ENCODE data around the gene GCAT. TPM values are rescaled to one million over a fixed set of nuclear protein-coding genes. Genes with fewer than 3 reads are reported as not detected.
A peak's percentile ranks its signal among the peaks of the same experiment; 100 is the strongest.

GCAT gene
- total RNA-seq, 1 donor from 2014 or later, result 42.0 TPM

GRCh38 chr22:37824674-37825641, 17.2 kb downstream of the GCAT start:
- DNase-seq, result no peak
- ATAC-seq, result peak; percentile 11
- intact Hi-C loops (cut with micrococcal nuclease), result no loop called here

- intact Hi-C loops (cut with micrococcal nuclease), result no loop called here
- ATAC-seq, result peak; percentile 84
- peak; percentile 83 for DNase-seq
Observed at GRCh38 chr22:37827056-37827455, 19.3 kb downstream of the GCAT start.

DNA sequence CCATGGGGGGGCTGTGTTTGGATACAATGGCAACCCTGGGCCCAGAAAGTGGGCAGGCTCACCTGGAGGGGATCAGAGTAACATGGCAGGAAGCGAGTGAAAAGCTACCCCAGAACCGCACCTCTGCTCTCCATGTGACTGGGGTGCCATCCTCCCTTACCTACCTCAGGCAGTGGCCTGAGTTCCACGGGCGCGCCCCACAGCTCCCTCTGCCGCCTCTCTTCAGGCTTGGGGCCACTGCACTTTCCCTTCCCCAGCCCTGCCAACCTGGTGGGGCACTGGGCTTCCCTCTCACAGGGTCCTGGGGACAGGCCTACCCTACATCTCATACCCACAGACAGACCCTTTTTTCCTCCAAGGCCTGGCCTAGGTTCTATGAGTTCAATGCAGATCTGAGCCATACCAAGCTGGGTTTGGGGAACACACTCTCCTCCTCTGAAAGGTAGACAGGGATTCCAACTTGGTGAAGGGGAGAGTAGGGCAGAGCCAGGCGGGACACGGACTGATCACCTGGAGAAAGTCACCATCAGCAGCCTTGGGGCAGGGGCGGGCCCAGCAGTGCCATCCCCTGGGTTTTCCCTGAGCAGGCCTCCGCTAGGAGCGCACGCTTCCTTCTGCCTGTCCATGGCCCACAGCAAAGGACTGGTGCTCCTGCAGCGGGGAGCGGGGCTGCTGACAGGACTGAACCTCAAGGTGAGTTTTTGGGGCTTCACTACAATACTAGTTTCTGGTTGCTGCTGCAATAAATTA, 22.5 kb downstream of the GCAT start:
- intact Hi-C loops (cut with micrococcal nuclease), result no loop called here
- ATAC-seq (no peak), DNase-seq (no peak)

DNA sequence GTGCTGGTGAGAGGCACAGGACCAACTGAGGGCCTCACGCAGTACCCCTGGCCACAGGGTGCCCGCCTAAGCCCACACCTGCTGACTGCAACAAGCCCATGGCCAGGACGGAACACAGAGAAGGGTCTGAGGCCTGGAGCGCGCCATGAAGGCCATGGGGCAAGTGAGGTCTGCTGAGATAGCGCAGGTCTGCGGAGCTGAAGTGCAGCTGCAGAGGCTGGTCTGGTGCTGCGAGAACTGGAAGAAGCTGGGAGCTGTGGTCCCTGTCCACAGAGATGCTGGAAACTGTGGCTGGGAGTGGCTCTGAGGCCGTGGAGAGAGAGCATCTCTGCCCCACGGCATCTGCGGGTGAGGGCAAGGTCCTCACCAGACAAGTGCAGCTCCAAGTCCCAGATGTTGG, 23.7 kb downstream of the GCAT start:
- intact Hi-C loops (cut with micrococcal nuclease), result no loop called here
- DNase-seq (no peak), ATAC-seq (no peak)

GRCh38 chr22:37832022-37832857, 24.5 kb downstream of the GCAT start:
- intact Hi-C loops (cut with micrococcal nuclease), result no loop called here
- DNase-seq, result no peak
- no peak for ATAC-seq

DNA sequence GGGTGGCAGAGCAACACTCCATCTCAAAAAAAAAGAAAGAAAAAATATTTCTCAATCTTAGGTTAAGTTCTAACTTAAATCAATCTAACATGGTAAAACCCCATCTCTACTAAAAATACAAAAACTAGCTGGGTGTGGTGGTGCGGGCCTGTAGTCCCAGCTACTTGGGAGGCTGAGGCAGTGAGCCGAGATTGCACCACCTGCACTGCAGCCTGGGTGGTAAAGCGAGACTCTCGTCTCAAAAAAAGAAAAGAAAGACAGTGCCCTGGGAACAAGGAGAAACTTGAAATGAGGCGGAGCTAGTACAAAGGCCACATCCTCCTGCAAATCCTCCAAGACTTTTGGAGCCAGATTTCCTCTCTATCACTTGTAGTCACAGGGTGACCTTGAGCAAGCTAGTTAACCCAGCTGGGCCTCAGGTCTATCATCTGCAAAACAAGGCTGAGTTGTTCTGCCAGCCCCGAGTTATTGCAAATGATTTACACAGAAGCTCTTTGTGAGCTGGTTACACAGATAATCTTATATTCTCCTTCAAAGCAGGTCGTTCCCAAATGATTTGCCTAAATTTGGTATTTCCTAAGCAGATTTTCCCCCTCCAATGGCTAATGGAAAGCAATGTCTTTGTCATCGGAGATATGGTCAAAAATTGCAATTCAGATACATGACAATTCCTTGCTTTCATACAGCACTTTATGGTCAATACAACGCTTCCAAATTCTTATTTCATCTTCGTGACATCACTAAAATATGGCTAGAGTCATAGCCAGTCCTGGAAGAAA, 34.5 kb downstream of the GCAT start:
- DNase-seq (no peak), ATAC-seq (no peak)
- intact Hi-C loops (cut with micrococcal nuclease), result no loop called here

DNA sequence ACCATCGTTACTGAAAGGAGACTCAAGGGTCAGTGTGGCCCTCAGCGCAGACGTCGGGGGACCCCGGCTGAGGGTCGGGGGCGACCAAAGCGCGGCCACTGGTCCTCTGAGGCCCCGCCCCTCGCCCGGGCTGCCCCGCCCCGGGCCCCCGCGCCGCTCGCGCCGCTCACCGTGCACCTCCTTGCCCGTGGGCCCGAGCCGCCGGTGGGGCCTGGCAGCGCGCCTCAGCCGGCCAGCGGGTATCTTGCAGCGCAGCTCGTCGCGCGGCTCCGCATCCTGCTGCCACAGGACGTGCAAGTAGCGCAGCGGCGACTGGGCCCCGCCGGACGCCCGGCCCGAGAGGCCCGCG, 36.0 kb downstream of the GCAT start:
- DNase-seq, result no peak
- ATAC-seq, result peak; percentile 69
- intact Hi-C loops (cut with micrococcal nuclease), result no loop called here

- intact Hi-C loops (cut with micrococcal nuclease), result no loop called here
- ATAC-seq (no peak), DNase-seq (no peak)
Observed at GRCh38 chr22:37844904-37845329, 37.2 kb downstream of the GCAT start.

DNA sequence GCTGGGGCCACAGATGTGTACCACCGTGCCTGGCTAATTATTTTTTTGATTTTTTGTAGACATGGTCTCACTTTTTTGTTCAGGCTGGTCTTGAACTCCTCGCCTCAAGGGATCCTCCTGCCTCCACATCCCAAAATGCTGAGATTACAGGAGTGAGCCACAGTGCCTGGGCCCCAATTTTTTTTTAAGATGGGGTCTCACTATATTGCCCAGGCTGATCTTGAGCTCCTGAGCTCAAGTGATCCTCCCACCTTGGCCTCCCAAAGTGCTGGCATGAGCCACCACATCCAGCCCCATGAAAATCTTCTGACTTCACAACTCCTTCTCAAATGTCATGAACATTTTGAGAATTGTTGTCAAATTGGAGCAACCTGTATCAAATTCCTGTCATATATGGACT, 38.7 kb downstream of the GCAT start:
- intact Hi-C loops (cut with micrococcal nuclease), result no loop called here
- DNase-seq, result no peak
- ATAC-seq, result no peak

DNA sequence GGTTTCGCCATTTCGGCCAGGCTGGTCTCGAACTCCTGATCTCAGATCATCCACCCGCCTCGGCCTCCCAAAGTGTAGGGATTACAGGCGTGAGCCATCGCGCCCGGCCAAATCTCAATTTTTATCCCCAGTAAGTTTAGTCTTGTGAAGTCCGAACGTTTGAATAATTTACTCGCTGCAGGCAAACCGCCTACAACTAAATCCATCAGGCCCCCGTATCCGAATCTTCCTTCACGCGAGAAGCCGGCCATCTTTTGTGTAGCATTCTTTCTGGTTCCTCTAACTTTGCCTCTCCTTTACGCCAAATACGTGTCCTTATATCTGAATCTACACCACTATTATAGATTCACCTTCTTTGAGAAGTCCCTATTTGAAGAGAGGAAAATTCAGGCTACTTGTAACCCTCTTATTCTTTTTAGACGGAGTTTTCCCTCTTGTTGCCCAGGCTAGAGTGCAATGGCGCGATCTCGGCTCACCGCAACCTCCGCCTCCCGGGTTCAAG, 40.9 kb downstream of the GCAT start:
- ATAC-seq (no peak), DNase-seq (no peak)
- intact Hi-C loops (cut with micrococcal nuclease), result no loop called here

DNA sequence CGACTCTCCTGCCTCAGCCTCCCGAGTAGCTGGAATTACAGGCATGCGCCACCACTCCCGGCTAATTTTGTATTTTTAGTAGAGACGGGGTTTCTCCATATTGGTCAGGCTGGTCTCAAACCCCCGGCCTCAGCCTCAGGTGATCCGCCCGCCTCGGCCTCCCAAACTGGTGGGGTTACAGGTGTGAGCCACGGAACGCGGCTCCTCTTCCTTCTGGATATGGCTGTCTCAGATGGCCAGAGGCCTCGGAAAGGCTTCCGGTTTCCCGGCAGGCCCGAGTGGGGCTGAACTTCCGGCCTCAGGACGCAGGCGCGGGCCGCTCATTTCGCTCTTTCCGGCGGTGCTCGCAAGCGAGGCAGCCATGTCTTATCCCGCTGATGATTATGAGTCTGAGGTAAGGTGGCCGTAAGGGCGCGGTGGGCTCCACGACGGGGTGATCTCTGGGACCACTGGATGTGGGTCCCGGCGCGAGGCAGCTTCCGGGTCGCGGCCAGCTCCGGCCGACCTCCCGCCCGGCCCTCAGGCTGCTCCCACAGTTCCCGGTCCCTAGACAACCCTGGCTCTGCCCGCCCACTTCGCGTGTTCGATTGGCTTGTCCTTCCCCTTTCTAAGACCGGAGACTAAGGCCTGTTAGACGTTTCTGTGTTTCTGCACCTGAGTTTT, 41.5 kb downstream of the GCAT start, which contains the start of gene EIF3L:
TSS of gene EIF3L (plus strand) at position 331 of the 663 bp plus-strand sequence. CDS start at position 362, 31 bp downstream.
- intact Hi-C loops (cut with micrococcal nuclease), result no loop called here
- DNase-seq, result peak; percentile 93
- peak; percentile 89 for ATAC-seq

GRCh38 chr22:37850801-37851200, 43.1 kb downstream of the GCAT start:
- DNase-seq (no peak), ATAC-seq (no peak)
- intact Hi-C loops (cut with micrococcal nuclease), result no loop called here

GRCh38 chr22:37852418-37852817, 44.7 kb downstream of the GCAT start:
- DNase-seq, result no peak
- intact Hi-C loops (cut with micrococcal nuclease), result no loop called here
- ATAC-seq, result no peak

- DNase-seq (no peak), ATAC-seq (peak; percentile 8)
- intact Hi-C loops (cut with micrococcal nuclease), result no loop called here
Observed at GRCh38 chr22:37854946-37855345, 47.2 kb downstream of the GCAT start.

- ATAC-seq (no peak), DNase-seq (no peak)
- intact Hi-C loops (cut with micrococcal nuclease), result no loop called here
Observed at GRCh38 chr22:37855462-37855861, 47.7 kb downstream of the GCAT start.

DNA sequence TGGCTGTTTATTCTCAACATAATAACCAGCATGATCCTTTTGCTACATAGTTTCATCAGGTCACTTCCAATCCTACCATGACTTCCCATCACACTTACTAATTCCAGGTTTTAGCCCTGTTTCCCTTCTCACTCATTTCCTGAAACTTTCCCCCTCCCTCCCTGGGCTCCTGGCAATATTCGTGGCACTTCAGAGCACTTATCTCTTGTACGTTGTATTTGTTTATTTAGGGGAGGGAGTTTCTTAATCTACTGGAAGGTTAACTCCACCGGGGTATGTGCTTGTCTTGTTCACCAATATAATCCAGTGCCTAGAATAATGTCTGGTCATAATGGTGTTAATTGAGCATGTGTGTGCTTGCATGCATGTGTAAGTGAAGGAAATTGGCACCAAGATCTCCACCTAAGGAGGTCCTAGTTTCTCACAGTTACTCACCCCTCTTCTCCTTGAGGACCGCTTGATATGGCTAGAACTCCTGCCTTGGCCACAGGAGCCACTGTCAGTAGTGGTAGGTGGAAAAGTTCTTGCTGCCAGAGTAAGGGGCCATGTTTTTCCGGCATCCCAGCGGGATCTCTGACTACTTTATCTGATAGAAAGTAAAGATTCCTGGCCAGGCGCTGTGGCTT, 53.2 kb downstream of the GCAT start:
- ATAC-seq (peak; percentile 43), DNase-seq (no peak)
- intact Hi-C loops (cut with micrococcal nuclease), result no loop called here

DNA sequence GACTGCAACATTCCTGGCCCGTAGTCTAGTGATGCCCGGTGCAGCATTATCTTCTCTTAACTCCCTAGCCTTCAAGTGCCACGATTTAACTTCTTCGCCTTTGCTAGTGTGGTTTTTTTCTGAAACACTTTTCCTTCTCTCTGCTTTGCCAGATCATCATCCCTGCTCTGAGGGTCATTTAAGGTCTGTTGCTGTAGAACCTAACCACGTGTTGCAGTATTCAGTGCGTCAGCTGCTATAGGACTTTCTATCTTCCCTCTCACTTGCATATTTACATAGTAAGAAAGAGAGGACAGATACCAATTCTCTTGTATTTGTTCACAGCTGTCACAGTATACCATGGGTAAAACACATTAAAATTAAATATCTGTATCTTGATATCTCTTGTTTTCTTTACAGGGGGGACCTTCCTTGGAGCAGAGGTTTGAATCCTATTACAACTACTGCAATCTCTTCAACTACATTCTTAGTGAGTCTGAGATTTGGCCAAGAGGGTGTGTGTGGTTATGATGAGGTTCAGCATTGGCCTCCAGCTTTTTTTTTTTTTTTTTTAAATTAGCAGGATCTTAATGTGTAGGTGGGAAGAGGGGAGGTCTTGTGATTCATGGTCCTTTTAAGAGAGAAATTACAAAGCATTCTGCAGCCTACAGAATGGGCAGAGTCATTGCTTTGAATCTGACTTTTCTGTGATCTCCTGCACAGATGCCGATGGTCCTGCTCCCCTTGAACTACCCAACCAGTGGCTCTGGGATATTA, 55.0 kb downstream of the GCAT start:
- DNase-seq (no peak), ATAC-seq (peak; percentile 55)
- intact Hi-C loops (cut with micrococcal nuclease), result loop anchor here (2.0 kb wide), 1 partner anchor 44 kb away; no protein-coding TSS in a partner anchor

Data from left ventricle myocardium superior (tissue), 1 donor.